ENCODE measurements around the gene NPAT.

Gene NPAT

DNA sequence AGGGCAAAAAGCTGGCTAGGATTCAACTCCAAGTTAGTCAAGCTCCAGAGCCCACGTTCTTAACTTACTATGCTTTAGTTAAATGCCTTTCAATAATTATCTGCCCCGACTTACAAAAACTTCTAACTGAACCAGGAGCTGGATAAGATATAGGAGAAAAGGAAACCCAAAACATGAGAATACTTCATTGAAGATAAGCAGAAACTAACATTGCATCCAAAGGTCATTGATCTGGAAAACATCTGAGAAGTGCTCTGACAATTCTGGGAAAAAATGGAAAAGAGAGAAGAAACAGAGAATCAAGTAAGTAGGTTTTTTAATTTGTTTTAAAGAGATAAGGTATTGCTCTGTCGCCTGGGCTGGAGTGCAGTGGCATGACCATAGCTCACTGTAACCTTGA lies 73.9 kb downstream of the NPAT start:
- Histone ChIP-seq H3K27ac (replicated peaks) (no peak overlapping the region), H3K27me3 (ENCODE audit: insufficient read depth, poor library complexity, severe bottlenecking) (no peaks in the 10 kb centered on the region)
- DNase-seq (ENCODE audit: low read depth in 1 of 2, low spot score in 1 of 2): no peak

DNA sequence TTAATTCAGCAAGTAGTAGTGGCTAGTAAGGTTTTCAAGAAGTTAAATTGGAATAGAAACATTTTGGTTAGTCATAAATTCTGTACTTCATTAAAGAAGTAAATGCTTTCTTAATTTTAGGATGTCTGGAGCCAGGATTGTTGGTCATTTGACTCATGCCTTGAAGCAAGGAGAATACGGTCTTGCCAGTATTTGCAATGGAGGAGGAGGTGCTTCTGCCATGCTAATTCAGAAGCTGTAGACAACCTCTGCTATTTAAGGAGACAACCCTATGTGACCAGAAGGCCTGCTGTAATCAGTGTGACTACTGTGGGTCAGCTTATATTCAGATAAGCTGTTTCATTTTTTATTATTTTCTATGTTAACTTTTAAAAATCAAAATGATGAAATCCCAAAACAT lies 75.3 kb downstream of the NPAT start:
- Histone ChIP-seq H3K27ac (replicated peaks) (no peak overlapping the region), H3K27me3 (ENCODE audit: insufficient read depth, poor library complexity, severe bottlenecking) (no peaks in the 10 kb centered on the region), H3K4me3 (replicated peaks; ENCODE audit: insufficient read depth, low read length) (no peak overlapping the region)
- no peak for DNase-seq (ENCODE audit: low read depth in 1 of 2, low spot score in 1 of 2)
- TF ChIP-seq POLR2AphosphoS5 (IDR thresholded peaks at IDR 0.05; ENCODE audit: low read depth) (no peak), CTCF (IDR thresholded peaks at IDR 0.05; ENCODE audit: insufficient read depth, low read length) (no peak)
- TF ChIP-seq, protein P1, sequence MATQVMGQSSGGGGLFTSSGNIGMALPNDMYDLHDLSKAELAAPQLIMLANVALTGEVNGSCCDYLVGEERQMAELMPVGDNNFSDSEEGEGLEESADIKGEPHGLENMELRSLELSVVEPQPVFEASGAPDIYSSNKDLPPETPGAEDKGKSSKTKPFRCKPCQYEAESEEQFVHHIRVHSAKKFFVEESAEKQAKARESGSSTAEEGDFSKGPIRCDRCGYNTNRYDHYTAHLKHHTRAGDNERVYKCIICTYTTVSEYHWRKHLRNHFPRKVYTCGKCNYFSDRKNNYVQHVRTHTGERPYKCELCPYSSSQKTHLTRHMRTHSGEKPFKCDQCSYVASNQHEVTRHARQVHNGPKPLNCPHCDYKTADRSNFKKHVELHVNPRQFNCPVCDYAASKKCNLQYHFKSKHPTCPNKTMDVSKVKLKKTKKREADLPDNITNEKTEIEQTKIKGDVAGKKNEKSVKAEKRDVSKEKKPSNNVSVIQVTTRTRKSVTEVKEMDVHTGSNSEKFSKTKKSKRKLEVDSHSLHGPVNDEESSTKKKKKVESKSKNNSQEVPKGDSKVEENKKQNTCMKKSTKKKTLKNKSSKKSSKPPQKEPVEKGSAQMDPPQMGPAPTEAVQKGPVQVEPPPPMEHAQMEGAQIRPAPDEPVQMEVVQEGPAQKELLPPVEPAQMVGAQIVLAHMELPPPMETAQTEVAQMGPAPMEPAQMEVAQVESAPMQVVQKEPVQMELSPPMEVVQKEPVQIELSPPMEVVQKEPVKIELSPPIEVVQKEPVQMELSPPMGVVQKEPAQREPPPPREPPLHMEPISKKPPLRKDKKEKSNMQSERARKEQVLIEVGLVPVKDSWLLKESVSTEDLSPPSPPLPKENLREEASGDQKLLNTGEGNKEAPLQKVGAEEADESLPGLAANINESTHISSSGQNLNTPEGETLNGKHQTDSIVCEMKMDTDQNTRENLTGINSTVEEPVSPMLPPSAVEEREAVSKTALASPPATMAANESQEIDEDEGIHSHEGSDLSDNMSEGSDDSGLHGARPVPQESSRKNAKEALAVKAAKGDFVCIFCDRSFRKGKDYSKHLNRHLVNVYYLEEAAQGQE (IDR thresholded peaks at IDR 0.05; ENCODE audit: insufficient replicate concordance, low read depth): no peak

More for the DNA sequence above, 73.9 kb downstream of the NPAT start:
- H3K4me3 ChIP-seq (replicated peaks; ENCODE audit: insufficient read depth, low read length): no peak overlapping the region
- TF ChIP-seq, protein P1 (IDR thresholded peaks at IDR 0.05; ENCODE audit: insufficient replicate concordance, low read depth): no peak
- TF ChIP-seq CTCF (IDR thresholded peaks at IDR 0.05; ENCODE audit: insufficient read depth, low read length) (no peak), POLR2AphosphoS5 (IDR thresholded peaks at IDR 0.05; ENCODE audit: low read depth) (no peak), SPI1 (IDR thresholded peaks at IDR 0.05; ENCODE audit: borderline replicate concordance, low read depth) (no peak), GABPA (IDR thresholded peaks at IDR 0.05; ENCODE audit: low read depth) (no peak)

GRCh38 chr11:108144615-108145014 lies 77.8 kb downstream of the NPAT start:
- H3K4me3 ChIP-seq (replicated peaks; ENCODE audit: insufficient read depth, low read length): no peak overlapping the region
- TF ChIP-seq POLR2AphosphoS5 (IDR thresholded peaks at IDR 0.05; ENCODE audit: low read depth) (no peak), CTCF (IDR thresholded peaks at IDR 0.05; ENCODE audit: insufficient read depth, low read length) (no peak), SPI1 (IDR thresholded peaks at IDR 0.05; ENCODE audit: borderline replicate concordance, low read depth) (no peak), GABPA (IDR thresholded peaks at IDR 0.05; ENCODE audit: low read depth) (no peak)
- TF ChIP-seq, protein P1 (IDR thresholded peaks at IDR 0.05; ENCODE audit: insufficient replicate concordance, low read depth): no peak
- H3K27me3 ChIP-seq (ENCODE audit: insufficient read depth, poor library complexity, severe bottlenecking): no peaks in the 10 kb centered on the region
- no peak for DNase-seq (ENCODE audit: low read depth in 1 of 2, low spot score in 1 of 2)
- no peak overlapping the region for H3K27ac ChIP-seq (replicated peaks)

All from HL-60 (cell line).